ENCODE measurements around the gene CELSR1. TPM values are rescaled to one million over a fixed set of nuclear protein-coding genes. Genes with fewer than 3 reads are reported as not detected.

CELSR1 gene
- total and polyA plus RNA-seq, 2 donors (not counting 1 experiment from before 2014, with no cell fraction given) = 0.07 to 1.8 TPM

- no peaks in the 10 kb centered on the region for H3K4me1 ChIP-seq (ENCODE audit: control insufficient read depth, extremely low read depth, insufficient read depth, low read length)
- H2AFZ ChIP-seq (ENCODE audit: low read length) = no peak overlapping the region
- H3K36me3 ChIP-seq (ENCODE audit: control insufficient read depth, insufficient read depth, low read length) = no peaks in the 10 kb centered on the region
- H3K4me2 ChIP-seq (ENCODE audit: extremely low read depth, insufficient read depth, low read length) = no peak overlapping the region
- no peak for TF ChIP-seq EZH2 (IDR thresholded peaks at IDR 0.05; ENCODE audit: low read length, missing control alignments)
- TF ChIP-seq CTCF (conservative IDR thresholded peaks at IDR 0.05 in 1 of 2, IDR thresholded peaks at IDR 0.05 in 1 of 2; ENCODE audit: low read depth in 1 of 2, low read length in 2 of 2) = no peak
- H3K9me3 ChIP-seq (ENCODE audit: control insufficient read depth, insufficient read depth, low read depth, low read length) = no peaks in the 10 kb centered on the region
- no peak overlapping the region for H3K27ac ChIP-seq (ENCODE audit: insufficient read depth, low read length)
- H4K20me1 ChIP-seq (ENCODE audit: control insufficient read depth, extremely low read depth, insufficient read depth, low read length) = no peaks in the 10 kb centered on the region
- no peaks in the 10 kb centered on the region for H3K79me2 ChIP-seq (ENCODE audit: control insufficient read depth, insufficient read depth, low read length)
- no peak overlapping the region for H3K9ac ChIP-seq (ENCODE audit: insufficient read depth, low read length)
- no peaks in the 10 kb centered on the region for H3K27me3 ChIP-seq (ENCODE audit: control insufficient read depth, insufficient read depth, low read length)
- DNase-seq (ENCODE audit: low read depth in 2 of 2) = no peak
- H3K4me3 ChIP-seq (replicated peaks in 1 of 4; ENCODE audit: control extremely low read depth in 1 of 4, insufficient read depth in 1 of 4, low read depth in 3 of 4, low read length in 4 of 4) = no peak overlapping the region
Observed at GRCh38 chr22:46525389-46526243, 11.8 kb downstream of the CELSR1 start.

GRCh38 chr22:46524203-46524740, 13.1 kb downstream of the CELSR1 start:
- H4K20me1 ChIP-seq (ENCODE audit: control insufficient read depth, extremely low read depth, insufficient read depth, low read length) = no peaks in the 10 kb centered on the region
- no peak overlapping the region for H3K4me2 ChIP-seq (ENCODE audit: extremely low read depth, insufficient read depth, low read length)
- TF ChIP-seq CTCF (conservative IDR thresholded peaks at IDR 0.05 in 1 of 2, IDR thresholded peaks at IDR 0.05 in 1 of 2; ENCODE audit: low read depth in 1 of 2, low read length in 2 of 2) (no peak), EZH2 (IDR thresholded peaks at IDR 0.05; ENCODE audit: low read length, missing control alignments) (no peak)
- H3K4me1 ChIP-seq (ENCODE audit: control insufficient read depth, extremely low read depth, insufficient read depth, low read length) = no peaks in the 10 kb centered on the region
- H3K36me3 ChIP-seq (ENCODE audit: control insufficient read depth, insufficient read depth, low read length) = no peaks in the 10 kb centered on the region
- no peaks in the 10 kb centered on the region for H3K9me3 ChIP-seq (ENCODE audit: control insufficient read depth, insufficient read depth, low read depth, low read length)
- H3K9ac ChIP-seq (ENCODE audit: insufficient read depth, low read length) = no peak overlapping the region
- no peak overlapping the region for H3K4me3 ChIP-seq (replicated peaks in 1 of 4; ENCODE audit: control extremely low read depth in 1 of 4, insufficient read depth in 1 of 4, low read depth in 3 of 4, low read length in 4 of 4)
- no peak overlapping the region for H2AFZ ChIP-seq (ENCODE audit: low read length)
- H3K79me2 ChIP-seq (ENCODE audit: control insufficient read depth, insufficient read depth, low read length) = no peaks in the 10 kb centered on the region
- no peaks in the 10 kb centered on the region for H3K27me3 ChIP-seq (ENCODE audit: control insufficient read depth, insufficient read depth, low read length)
- H3K27ac ChIP-seq (ENCODE audit: insufficient read depth, low read length) = no peak overlapping the region
- DNase-seq (ENCODE audit: low read depth in 2 of 2) = no peak

GRCh38 chr22:46522797-46523196, 14.6 kb downstream of the CELSR1 start:
- H3K4me3 ChIP-seq (replicated peaks in 1 of 4; ENCODE audit: control extremely low read depth in 1 of 4, insufficient read depth in 1 of 4, low read depth in 3 of 4, low read length in 4 of 4) = no peak overlapping the region
- no peaks in the 10 kb centered on the region for H3K9me3 ChIP-seq (ENCODE audit: control insufficient read depth, insufficient read depth, low read depth, low read length)
- no peaks in the 10 kb centered on the region for H3K36me3 ChIP-seq (ENCODE audit: control insufficient read depth, insufficient read depth, low read length)
- H3K79me2 ChIP-seq (ENCODE audit: control insufficient read depth, insufficient read depth, low read length) = no peaks in the 10 kb centered on the region
- H3K27ac ChIP-seq (ENCODE audit: insufficient read depth, low read length) = no peak overlapping the region
- no peaks in the 10 kb centered on the region for H4K20me1 ChIP-seq (ENCODE audit: control insufficient read depth, extremely low read depth, insufficient read depth, low read length)
- H3K4me1 ChIP-seq (ENCODE audit: control insufficient read depth, extremely low read depth, insufficient read depth, low read length) = no peaks in the 10 kb centered on the region
- H3K4me2 ChIP-seq (ENCODE audit: extremely low read depth, insufficient read depth, low read length) = no peak overlapping the region
- no peak overlapping the region for H2AFZ ChIP-seq (ENCODE audit: low read length)
- no peak for DNase-seq (ENCODE audit: low read depth in 2 of 2)
- TF ChIP-seq CTCF (conservative IDR thresholded peaks at IDR 0.05 in 1 of 2, IDR thresholded peaks at IDR 0.05 in 1 of 2; ENCODE audit: low read depth in 1 of 2, low read length in 2 of 2) (no peak), EZH2 (IDR thresholded peaks at IDR 0.05; ENCODE audit: low read length, missing control alignments) (no peak)
- H3K27me3 ChIP-seq (ENCODE audit: control insufficient read depth, insufficient read depth, low read length) = no peaks in the 10 kb centered on the region
- H3K9ac ChIP-seq (ENCODE audit: insufficient read depth, low read length) = no peak overlapping the region
